Measurements from ENCODE around the gene TATDN3. TPM values are rescaled to one million over a fixed set of nuclear protein-coding genes. Genes with fewer than 3 reads are reported as not detected.
"Not testable (repeated sequence)": the region's sequence is repeated elsewhere in the genome, so short reads cannot be mapped to it uniquely, and the experiment has no call there.

The TATDN3 gene
- total and polyA plus RNA-seq, 2 of the 8 experiments (the other 6 are each of a cell fraction or from before 2014, with no cell fraction given): 6.9 to 19.4 TPM

- H3K4me3 ChIP-seq (ENCODE audit: extremely low read depth in 1 of 4, insufficient read depth in 2 of 4, low read depth in 3 of 4, low read length in 4 of 4); H3K18ac ChIP-seq (ENCODE audit: extremely low read depth, low read length); H2BK5ac ChIP-seq (ENCODE audit: low read depth, low read length); H2BK15ac ChIP-seq (ENCODE audit: low read length); H3K9me3 ChIP-seq (ENCODE audit: insufficient read depth in 2 of 2, low read depth in 1 of 2, low read length in 1 of 2); H3K23ac ChIP-seq (ENCODE audit: insufficient read length); CTCF ChIA-PET (ENCODE audit: partially characterized antibody); H3K36me3 ChIP-seq (ENCODE audit: control insufficient read depth in 2 of 4, insufficient read depth in 4 of 4, low read length in 3 of 4); H3K14ac ChIP-seq (ENCODE audit: insufficient read length); H2BK12ac ChIP-seq (ENCODE audit: low read depth, low read length); H3K4me2 ChIP-seq (ENCODE audit: insufficient read depth in 1 of 2, low read depth in 2 of 2, low read length in 2 of 2); H3K79me1 ChIP-seq (ENCODE audit: low read depth, low read length); FAIRE-seq; H3K9ac ChIP-seq (replicated peaks in 1 of 4; ENCODE audit: extremely low read depth in 1 of 4, low read depth in 3 of 4, low read length in 3 of 4); H3K4me1 ChIP-seq (replicated peaks in 1 of 4; ENCODE audit: control insufficient read depth in 3 of 4, insufficient read depth in 4 of 4, low read length in 3 of 4); H3K27ac ChIP-seq (ENCODE audit: low read depth, low read length); H4K20me1 ChIP-seq (replicated peaks in 1 of 2; ENCODE audit: control insufficient read depth in 1 of 2, insufficient read depth in 2 of 2, low read length in 2 of 2); POLR2A ChIA-PET (ENCODE audit: partially characterized antibody); H3K56ac ChIP-seq (replicated peaks; ENCODE audit: insufficient read length, low read depth, low read length); H3K79me2 ChIP-seq (ENCODE audit: control insufficient read depth in 1 of 2, insufficient read depth in 2 of 2, low read length in 2 of 2); H4K8ac ChIP-seq (ENCODE audit: extremely low read depth, insufficient read depth, low read length); H3K23me2 ChIP-seq (ENCODE audit: low read depth, low read length); DNase-seq (ENCODE audit: low read depth in 1 of 2, low spot score in 2 of 2); H4K5ac ChIP-seq (ENCODE audit: insufficient read length, low read depth, low read length); H2BK120ac ChIP-seq (replicated peaks; ENCODE audit: low read depth, low read length); H4K91ac ChIP-seq (replicated peaks; ENCODE audit: insufficient read length, low read length); H3K4ac ChIP-seq (replicated peaks; ENCODE audit: insufficient read length, low read depth, low read length); H2BK20ac ChIP-seq (ENCODE audit: low read length); H3K27me3 ChIP-seq (replicated peaks in 1 of 4; ENCODE audit: control insufficient read depth in 3 of 4, extremely low read depth in 1 of 4, insufficient read depth in 3 of 4, low read length in 3 of 4); H2AFZ ChIP-seq (ENCODE audit: low read length); H2AK5ac ChIP-seq (ENCODE audit: low read depth, low read length): not testable (repeated sequence)
- peak in 1 of 2 experiments; percentile 48; a peak in 1 of 3 replicates for TF ChIP-seq EP300 (IDR thresholded peaks at IDR 0.05; ENCODE audit: borderline replicate concordance in 1 of 2, low read depth in 2 of 2, low read length in 2 of 2)
- WGBS, 2 experiments (ENCODE audit: extremely low coverage in 1 of 2, insufficient coverage in 1 of 2, insufficient read length in 1 of 2, insufficient replicate concordance in 2 of 2, low coverage in 1 of 2, low lambda C conversion rate in 2 of 2, missing lambda C conversion rate in 1 of 2): 75% methylated on average over 3 of the region's 3 CpGs; no CpG with 5 or more reads in 1 of the 2 experiments
Observed at GRCh38 chr1:212844521-212844920, 52.8 kb downstream of the TATDN3 start.
